ENCODE data around the gene KRIT1. TPM values are rescaled to one million over a fixed set of nuclear protein-coding genes. Genes with fewer than 3 reads are reported as not detected.
"Not testable (repeated sequence)": the region's sequence is repeated elsewhere in the genome, so short reads cannot be mapped to it uniquely, and the experiment has no call there.

Gene KRIT1
- polyA plus RNA-seq, 1 experiment, result 45.1 TPM

DNA sequence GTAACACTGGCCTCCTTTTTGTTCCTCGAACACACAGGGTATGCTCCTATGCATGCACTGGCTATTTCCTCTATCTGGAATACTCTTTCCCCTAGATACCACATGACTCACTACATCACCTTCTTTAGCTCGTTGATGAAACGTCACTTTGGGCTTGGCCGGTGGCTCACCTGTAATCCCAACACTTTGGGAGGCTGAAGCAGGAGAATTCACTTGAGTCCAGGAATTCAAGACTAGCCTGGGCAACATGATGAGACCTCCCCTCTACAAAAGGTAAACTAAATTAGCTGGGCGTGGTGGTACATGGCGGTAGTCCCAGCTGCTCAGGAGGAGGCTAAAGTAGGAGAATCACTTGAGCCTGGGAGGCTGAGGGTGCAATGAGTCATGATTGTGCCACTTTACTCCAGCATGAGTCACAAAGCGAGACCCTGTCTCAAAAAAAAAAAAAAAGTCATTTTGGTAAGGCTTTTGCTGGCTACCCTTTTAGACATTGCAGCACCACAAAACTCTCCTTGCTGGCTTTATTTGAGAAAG, 14.6 kb upstream of the KRIT1 start:
- POLR2A ChIA-PET, result no interaction called here
- no peaks in the 10 kb centered on the region for H3K27me3 ChIP-seq (ENCODE audit: control insufficient read depth, insufficient read depth, low read length)
- DNase-seq (ENCODE audit: low read depth, low spot score), result no peak
- TF ChIP-seq, protein P1, sequence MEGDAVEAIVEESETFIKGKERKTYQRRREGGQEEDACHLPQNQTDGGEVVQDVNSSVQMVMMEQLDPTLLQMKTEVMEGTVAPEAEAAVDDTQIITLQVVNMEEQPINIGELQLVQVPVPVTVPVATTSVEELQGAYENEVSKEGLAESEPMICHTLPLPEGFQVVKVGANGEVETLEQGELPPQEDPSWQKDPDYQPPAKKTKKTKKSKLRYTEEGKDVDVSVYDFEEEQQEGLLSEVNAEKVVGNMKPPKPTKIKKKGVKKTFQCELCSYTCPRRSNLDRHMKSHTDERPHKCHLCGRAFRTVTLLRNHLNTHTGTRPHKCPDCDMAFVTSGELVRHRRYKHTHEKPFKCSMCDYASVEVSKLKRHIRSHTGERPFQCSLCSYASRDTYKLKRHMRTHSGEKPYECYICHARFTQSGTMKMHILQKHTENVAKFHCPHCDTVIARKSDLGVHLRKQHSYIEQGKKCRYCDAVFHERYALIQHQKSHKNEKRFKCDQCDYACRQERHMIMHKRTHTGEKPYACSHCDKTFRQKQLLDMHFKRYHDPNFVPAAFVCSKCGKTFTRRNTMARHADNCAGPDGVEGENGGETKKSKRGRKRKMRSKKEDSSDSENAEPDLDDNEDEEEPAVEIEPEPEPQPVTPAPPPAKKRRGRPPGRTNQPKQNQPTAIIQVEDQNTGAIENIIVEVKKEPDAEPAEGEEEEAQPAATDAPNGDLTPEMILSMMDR (IDR thresholded peaks at IDR 0.05; ENCODE audit: low read depth, low read length), result no peak
- no peak overlapping the region for H3K27ac ChIP-seq (ENCODE audit: low read depth, low read length)
- H3K4me3 ChIP-seq (ENCODE audit: low read depth, low read length), result no peak overlapping the region
- CTCF ChIA-PET, result no interaction called here
- H3K9me3 ChIP-seq (ENCODE audit: control insufficient read depth, insufficient read depth, low read length), result no peaks in the 10 kb centered on the region; the same call in 1 of the 2 replicates

DNA sequence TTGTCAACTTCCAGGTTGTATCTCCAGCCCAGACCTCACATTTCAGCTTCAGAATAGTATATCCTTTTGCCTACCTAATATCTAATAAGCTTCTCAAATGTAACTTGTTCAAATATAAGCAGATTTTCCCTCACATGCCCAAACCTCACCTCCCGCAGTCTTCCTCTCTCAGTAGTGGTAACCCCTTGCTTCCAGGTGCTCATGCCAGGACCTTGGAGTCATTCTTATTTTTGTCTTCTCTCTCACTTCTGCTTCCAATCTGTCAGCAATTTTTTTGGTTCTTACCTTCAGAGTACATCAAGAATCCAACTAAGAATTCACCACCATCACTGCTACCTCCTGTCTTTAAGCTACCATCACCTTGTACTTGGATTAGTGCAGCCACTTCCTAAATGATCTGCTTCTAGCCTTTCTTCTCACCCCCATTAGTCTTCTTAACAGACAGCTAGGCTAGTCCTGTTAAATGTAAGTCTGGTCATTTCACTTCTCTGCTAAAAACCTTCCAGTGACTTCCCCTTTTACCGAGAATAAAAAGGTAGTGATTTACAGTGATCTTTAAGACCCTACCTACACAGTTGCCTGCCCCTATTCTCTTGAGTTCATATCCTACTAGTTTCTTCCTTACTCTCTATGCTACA, 14.0 kb upstream of the KRIT1 start:
- Histone ChIP-seq H3K27me3 (ENCODE audit: control insufficient read depth, insufficient read depth, low read length) (no peaks in the 10 kb centered on the region), H3K9me3 (ENCODE audit: control insufficient read depth, insufficient read depth, low read length) (no peaks in the 10 kb centered on the region; the same call in 1 of the 2 replicates), H3K27ac (ENCODE audit: low read depth, low read length) (no peak overlapping the region), H3K4me3 (ENCODE audit: low read depth, low read length) (no peak overlapping the region)
- ChIA-PET POLR2A (no interaction called here), CTCF (interaction anchor here (0.6 kb wide), 1 partner anchor 374 kb away, joined by 4 read pairs; no protein-coding TSS in a partner anchor)
- TF ChIP-seq, protein P1 (IDR thresholded peaks at IDR 0.05; ENCODE audit: low read depth, low read length), result no peak
- DNase-seq (ENCODE audit: low read depth, low spot score), result no peak

DNA sequence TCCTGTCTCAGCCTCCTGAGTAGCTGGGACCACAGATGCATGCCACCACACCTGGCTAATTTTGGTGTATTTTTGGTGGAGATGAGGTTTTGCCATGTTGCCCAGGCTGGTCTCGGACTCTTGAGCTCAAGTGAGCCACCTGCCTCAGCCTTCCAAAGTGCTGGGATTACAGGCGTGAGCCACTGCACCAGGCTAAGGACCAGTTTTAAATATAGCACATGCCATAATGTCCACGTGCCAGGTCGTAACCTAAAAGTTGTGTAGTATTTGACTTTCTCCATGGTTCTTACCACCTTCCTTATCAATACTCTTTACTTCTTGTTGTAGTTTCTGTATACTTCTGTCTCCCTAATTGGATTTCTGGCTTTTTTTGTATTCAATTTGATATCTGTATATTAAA, 13.3 kb upstream of the KRIT1 start:
- no peaks in the 10 kb centered on the region for H3K27me3 ChIP-seq (ENCODE audit: control insufficient read depth, insufficient read depth, low read length)
- POLR2A ChIA-PET, result no interaction called here
- no peak overlapping the region for H3K4me3 ChIP-seq (ENCODE audit: low read depth, low read length)
- TF ChIP-seq, protein P1 (IDR thresholded peaks at IDR 0.05; ENCODE audit: low read depth, low read length), result no peak
- CTCF ChIA-PET, result interaction anchor here (0.6 kb wide), 1 partner anchor 374 kb away, joined by 4 read pairs; no protein-coding TSS in a partner anchor
- no peak overlapping the region for H3K27ac ChIP-seq (ENCODE audit: low read depth, low read length)
- H3K9me3 ChIP-seq (ENCODE audit: control insufficient read depth, insufficient read depth, low read length), result no peaks in the 10 kb centered on the region; the same call in 1 of the 2 replicates
- no peak for DNase-seq (ENCODE audit: low read depth, low spot score)

DNA sequence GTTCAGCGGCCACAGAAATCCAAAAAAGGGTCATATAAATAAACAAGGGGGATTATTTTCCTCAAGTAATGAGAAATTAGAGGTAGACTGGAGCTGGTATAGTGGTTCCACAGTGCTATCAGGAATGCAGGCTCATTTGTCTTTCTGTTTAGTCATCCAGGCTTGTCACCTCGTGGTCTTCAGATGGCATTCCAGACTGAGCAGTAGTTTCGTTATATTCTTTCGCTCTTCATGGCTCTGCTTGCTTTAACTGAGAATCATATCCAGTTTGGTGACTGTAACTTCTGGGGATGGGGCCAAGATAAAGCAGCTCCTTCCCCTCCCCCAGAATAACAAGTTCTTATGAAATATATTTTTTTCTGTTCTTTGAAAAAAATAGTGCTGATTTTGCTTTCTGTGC, 9.6 kb upstream of the KRIT1 start:
- Histone ChIP-seq H3K27me3 (ENCODE audit: control insufficient read depth, insufficient read depth, low read length) (no peaks in the 10 kb centered on the region), H3K9me3 (ENCODE audit: control insufficient read depth, insufficient read depth, low read length) (no peaks in the 10 kb centered on the region), H3K4me3 (ENCODE audit: low read depth, low read length) (no peak overlapping the region), H3K27ac (ENCODE audit: low read depth, low read length) (no peak overlapping the region)
- CTCF ChIA-PET, result interaction anchor here (1.5 kb wide), 1 partner anchor 169 kb away, joined by 4 read pairs; no protein-coding TSS in a partner anchor
- DNase-seq (ENCODE audit: low read depth, low spot score), result peak; percentile 41
- TF ChIP-seq, protein P1 (IDR thresholded peaks at IDR 0.05; ENCODE audit: low read depth, low read length), result no peak
- POLR2A ChIA-PET, result no interaction called here

DNA sequence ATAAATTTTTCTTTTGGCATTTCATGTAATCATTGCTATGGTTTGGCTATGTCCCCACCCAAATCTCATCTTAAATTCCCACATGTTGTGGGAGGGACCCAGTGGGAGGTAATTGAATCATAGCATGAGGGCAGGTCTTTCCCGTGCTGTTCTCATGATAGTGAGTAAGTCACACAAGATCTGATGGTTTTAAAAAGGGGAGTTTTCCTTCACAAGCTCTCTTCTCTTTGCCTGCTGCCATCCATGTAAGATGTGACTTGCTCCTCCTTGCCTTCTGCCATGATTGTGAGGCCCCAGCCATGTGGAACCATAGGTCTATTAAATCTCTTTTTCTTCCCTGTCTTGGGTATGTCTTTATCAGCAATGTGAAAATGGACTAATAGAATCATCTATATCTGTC, 9.1 kb upstream of the KRIT1 start:
- H3K27ac ChIP-seq (ENCODE audit: low read depth, low read length); DNase-seq (ENCODE audit: low read depth, low spot score); H3K27me3 ChIP-seq (ENCODE audit: control insufficient read depth, insufficient read depth, low read length); POLR2A ChIA-PET; H3K4me3 ChIP-seq (ENCODE audit: low read depth, low read length); H3K9me3 ChIP-seq (ENCODE audit: control insufficient read depth, insufficient read depth, low read length): not testable (repeated sequence)
- CTCF ChIA-PET, result interaction anchor here (1.5 kb wide), 1 partner anchor 169 kb away, joined by 4 read pairs; no protein-coding TSS in a partner anchor

Measured in AG04450 (cell line).